ENCODE measurements around the gene PDE6C.
"Not testable (repeated sequence)": the region's sequence is repeated elsewhere in the genome, so short reads cannot be mapped to it uniquely, and the experiment has no call there.

Gene PDE6C

DNA sequence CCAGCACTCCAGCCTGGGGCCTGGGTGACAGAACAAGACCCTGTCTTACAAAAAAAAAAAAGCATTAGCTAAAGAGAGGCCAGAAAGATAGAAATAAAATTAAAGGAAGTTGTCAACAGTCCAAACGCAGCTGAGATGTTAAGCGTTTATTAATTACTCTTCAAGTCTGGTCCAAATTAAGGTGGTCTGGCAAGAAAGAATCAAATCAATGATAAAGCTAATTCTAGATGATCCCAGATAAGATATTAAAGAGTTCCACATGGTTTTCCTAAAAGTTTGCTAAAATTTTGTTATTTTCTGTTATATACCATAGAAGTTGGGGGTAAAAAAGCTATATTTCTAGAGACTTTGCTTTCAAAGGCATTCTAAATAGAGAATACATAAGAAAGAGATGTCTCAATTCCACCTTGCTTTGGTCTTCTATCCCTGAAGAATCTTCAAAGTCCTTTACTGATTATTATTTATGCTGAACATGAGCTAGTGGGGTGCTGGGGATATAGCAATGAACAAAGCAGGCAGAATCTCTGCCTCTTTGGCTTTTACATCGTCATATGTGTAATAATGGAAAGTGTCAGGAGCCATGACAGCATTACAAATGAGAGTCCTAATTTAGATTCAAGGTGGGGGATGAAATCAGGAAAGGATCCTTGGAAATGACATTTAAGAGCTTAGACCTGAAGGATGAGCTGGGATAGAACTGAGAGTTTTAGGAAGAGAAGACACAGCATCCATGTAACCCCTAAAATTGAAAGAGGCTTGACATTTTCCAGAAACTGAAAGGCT, 66.7 kb downstream of the PDE6C start:
- peaks cover 15 to 61% (median 45%) of the 10 kb centered on the region in 11 experiments; a peak in 19 of 22 replicates for H3K36me3 ChIP-seq
- TF ChIP-seq Cebpa-rat (IDR thresholded peaks at IDR 0.05) = no peak

DNA sequence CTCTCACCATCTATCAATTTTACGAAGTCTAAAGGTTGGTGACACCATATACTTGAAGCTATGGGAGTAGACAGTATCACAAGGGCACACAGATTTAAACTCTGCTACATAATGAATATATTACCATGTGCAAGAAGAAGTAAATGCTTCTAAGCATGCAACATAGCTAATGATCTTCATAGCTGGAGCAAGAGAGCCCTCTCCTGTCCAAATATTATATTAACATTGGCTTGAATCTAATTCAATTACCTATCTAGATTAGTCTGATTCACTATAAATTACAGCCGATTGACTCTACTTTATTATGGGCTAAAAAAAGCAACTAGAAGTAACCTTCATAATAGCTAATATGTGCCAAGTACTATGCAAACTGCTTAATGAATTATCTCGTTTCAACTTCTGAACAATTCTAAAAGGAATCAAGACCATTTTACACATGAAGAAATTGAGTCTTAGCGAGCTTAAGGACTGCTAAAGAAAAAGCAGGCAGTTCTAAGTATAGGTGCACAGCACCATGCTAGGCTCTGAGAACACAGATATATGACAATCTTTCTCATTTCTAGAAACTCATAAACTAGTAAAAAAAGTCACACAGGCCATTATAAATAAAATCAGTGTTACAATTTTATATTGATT, 68.2 kb downstream of the PDE6C start:
- Histone ChIP-seq H3K4me2 (no peak overlapping the region), H3K9me3 (replicated peaks in 1 of 11) (no peaks in the 10 kb centered on the region), H3K36me3 (peaks cover 12 to 49% (median 35%) of the 10 kb centered on the region in 11 experiments; a peak in 19 of 22 replicates), H3K27ac (no peak overlapping the region), H4K20me1 (no peaks in the 10 kb centered on the region), H3K27me3 (no peaks in the 10 kb centered on the region), H3K4me1 (0 out of 20 replicates have a peak, but pooled peaks cover 0 to 7% (median 0%) of the 10 kb centered on the region in 10 experiments), H3K4me3 (no peak overlapping the region), H3K9ac (no peak overlapping the region)
- TF ChIP-seq Cebpa-rat (IDR thresholded peaks at IDR 0.05) = no peak

More for the DNA sequence above, 66.7 kb downstream of the PDE6C start:
- Histone ChIP-seq H3K27me3 (no peaks in the 10 kb centered on the region), H4K20me1 (no peaks in the 10 kb centered on the region), H3K4me1 (no peaks in the 10 kb centered on the region), H3K9ac (no peak overlapping the region), H3K4me2 (no peak overlapping the region), H3K9me3 (replicated peaks in 1 of 11) (no peaks in the 10 kb centered on the region), H3K27ac (no peak overlapping the region), H3K4me3 (no peak overlapping the region)

DNA sequence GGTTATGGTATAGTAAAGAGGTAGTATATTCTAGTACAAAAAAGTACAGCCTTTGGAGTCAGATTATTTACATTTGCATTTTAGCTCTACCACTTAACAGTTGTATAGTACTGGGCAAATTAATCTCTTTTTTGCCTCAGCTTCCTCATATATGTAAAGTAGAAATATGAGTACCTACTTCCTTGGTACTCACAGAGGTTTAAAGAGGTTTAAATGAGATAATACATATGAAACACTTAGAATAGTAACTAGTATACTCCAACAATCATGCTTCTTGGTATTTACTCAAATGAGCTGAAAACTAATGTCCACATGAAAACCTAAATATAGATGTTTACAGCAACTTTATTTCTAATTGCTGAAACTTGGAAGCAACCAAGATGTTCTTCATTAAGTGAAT, 75.4 kb downstream of the PDE6C start:
- TF ChIP-seq Cebpa-rat (IDR thresholded peaks at IDR 0.05) = no peak
- H4K20me1 ChIP-seq = no peaks in the 10 kb centered on the region

DNA sequence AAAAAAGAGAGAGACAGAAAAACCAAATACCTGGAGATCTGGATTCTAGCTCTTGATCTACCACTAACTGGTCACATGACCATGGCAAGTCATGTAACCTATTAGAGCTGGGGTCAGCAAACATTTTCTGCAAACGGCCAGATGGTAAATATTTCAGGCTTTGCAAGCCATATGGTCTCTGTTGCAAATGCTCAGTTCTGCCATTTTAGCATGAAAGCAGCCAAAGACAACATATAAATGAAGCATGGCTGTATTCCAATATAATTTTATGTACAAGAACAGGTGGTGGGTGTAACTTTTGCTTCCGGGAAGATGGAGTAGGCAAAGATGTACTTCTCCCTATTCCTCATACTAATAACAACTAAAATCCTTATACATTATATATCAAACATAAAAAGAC, 83.4 kb downstream of the PDE6C start:
- peaks cover 35 to 85% (median 64%) of the 10 kb centered on the region in 11 experiments for H3K36me3 ChIP-seq

More for the DNA sequence above, 75.4 kb downstream of the PDE6C start:
- H3K4me3 ChIP-seq = no peak overlapping the region
- no peaks in the 10 kb centered on the region for H3K9me3 ChIP-seq (replicated peaks in 1 of 11)
- H3K4me1 ChIP-seq = 0 out of 20 replicates have a peak, but pooled peaks cover 0 to 7% (median 0%) of the 10 kb centered on the region in 10 experiments
- H3K27me3 ChIP-seq = no peaks in the 10 kb centered on the region
- H3K9ac ChIP-seq = no peak overlapping the region
- no peak overlapping the region for H3K4me2 ChIP-seq
- no peak overlapping the region for H3K27ac ChIP-seq
- H3K36me3 ChIP-seq = peaks cover 3 to 33% (median 21%) of the 10 kb centered on the region in 11 experiments; a peak in 19 of 22 replicates

DNA sequence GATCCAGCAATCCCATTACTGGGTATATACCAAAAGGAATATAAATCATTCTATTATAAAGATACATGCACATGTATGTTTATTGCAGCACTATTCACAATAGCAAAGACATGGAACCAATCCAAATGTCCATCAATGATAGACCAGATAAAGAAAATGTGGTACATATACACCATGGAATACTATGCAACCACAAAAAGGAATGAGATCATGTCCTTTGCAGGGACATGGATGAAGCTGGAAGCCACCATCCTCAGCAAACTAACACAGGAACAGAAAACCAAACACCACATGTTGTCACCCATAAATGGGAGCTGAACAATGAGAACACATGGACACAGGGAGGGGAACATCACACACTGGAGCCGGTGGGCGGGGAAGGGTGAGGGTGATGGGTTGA, 84.2 kb downstream of the PDE6C start:
- H4K20me1 ChIP-seq; H3K4me3 ChIP-seq; H3K27me3 ChIP-seq; H3K27ac ChIP-seq; H3K4me2 ChIP-seq; H3K9ac ChIP-seq; H3K9me3 ChIP-seq (replicated peaks in 1 of 11): not testable (repeated sequence)
- peaks cover 31 to 77% (median 55%) of the 10 kb centered on the region in 11 experiments for H3K36me3 ChIP-seq
- peaks cover 3 to 11% (median 9%) of the 10 kb centered on the region in 10 experiments; a peak in 17 of 20 replicates for H3K4me1 ChIP-seq

More for the DNA sequence above, 83.4 kb downstream of the PDE6C start:
- H3K27me3 ChIP-seq = no peaks in the 10 kb centered on the region
- H3K9me3 ChIP-seq (replicated peaks in 1 of 11) = no peaks in the 10 kb centered on the region
- H3K27ac ChIP-seq = no peak overlapping the region
- H3K4me3 ChIP-seq = no peak overlapping the region
- TF ChIP-seq Cebpa-rat (IDR thresholded peaks at IDR 0.05) = no peak
- H4K20me1 ChIP-seq = no peaks in the 10 kb centered on the region
- peaks cover 0 to 2% (median under 1%) of the 10 kb centered on the region in 10 experiments; a peak in 4 of 20 replicates for H3K4me1 ChIP-seq
- no peak overlapping the region for H3K9ac ChIP-seq
- no peak overlapping the region for H3K4me2 ChIP-seq

DNA sequence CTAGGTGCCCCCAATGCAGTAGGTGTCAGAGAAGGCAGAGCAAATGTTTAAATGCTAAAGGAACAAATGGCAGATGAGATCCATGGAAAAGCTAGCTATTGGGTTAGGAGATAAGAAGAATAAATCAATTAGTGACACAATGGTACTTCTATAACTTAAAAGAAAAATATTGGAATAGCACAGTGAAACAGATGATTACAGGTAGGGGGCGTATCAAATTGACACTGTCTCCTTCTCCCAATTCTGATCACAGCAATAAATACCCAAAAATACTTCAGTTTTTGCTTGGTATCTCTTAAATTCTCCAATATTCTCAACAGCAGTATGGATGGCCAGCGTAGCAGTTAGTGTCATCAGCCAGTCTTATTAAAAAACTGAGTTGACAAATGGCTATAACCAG, 84.9 kb downstream of the PDE6C start:
- peaks cover 6 to 15% (median 11%) of the 10 kb centered on the region in 10 experiments; a peak in 17 of 20 replicates for H3K4me1 ChIP-seq
- peaks cover 31 to 71% (median 51%) of the 10 kb centered on the region in 11 experiments for H3K36me3 ChIP-seq
- H3K27me3 ChIP-seq = no peaks in the 10 kb centered on the region
- H3K9me3 ChIP-seq (replicated peaks in 1 of 11) = no peaks in the 10 kb centered on the region
- H3K4me3 ChIP-seq = no peak overlapping the region
- no peaks in the 10 kb centered on the region for H4K20me1 ChIP-seq
- H3K27ac ChIP-seq = no peak overlapping the region
- no peak for TF ChIP-seq Cebpa-rat (IDR thresholded peaks at IDR 0.05)
- H3K9ac ChIP-seq = no peak overlapping the region
- H3K4me2 ChIP-seq = no peak overlapping the region

DNA sequence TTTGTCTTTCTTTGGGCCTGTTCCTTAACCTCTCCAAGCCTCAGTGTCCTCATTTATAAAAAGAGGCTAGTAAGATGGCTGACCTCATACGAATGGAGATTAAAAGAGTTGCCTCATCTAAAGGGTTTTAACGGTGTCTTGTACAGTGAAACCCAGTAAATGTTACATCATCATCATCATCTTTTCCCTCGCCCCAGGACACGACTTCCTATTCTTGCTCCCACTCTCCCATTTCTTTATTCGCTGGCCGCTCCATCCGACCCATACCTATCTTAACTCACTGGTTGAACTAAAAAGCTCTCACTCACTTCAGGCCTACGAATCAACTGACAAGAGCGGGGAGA, 89.5 kb downstream of the PDE6C start:
- Histone ChIP-seq H4K20me1 (no peaks in the 10 kb centered on the region), H3K27me3 (no peaks in the 10 kb centered on the region), H3K4me3 (peak overlapping the region; percentile 59 to 81 (median 70)), H3K4me1 (peaks cover 9 to 28% (median 21%) of the 10 kb centered on the region in 10 experiments), H3K4me2 (peak overlapping the region; percentile 70 to 88 (median 84)), H3K9me3 (replicated peaks in 1 of 11) (no peaks in the 10 kb centered on the region), H3K27ac (peak overlapping the region; percentile 49 to 87 (median 79)), H3K9ac (peak overlapping the region; percentile 75 to 86 (median 83)), H3K36me3 (peaks cover 12 to 31% (median 20%) of the 10 kb centered on the region in 11 experiments; a peak in 19 of 22 replicates)
- TF ChIP-seq Cebpa-rat (IDR thresholded peaks at IDR 0.05) = peak in 3 of 11 experiments; percentile 20 to 65 (median 33); a peak in 2 of 22 replicates

DNA sequence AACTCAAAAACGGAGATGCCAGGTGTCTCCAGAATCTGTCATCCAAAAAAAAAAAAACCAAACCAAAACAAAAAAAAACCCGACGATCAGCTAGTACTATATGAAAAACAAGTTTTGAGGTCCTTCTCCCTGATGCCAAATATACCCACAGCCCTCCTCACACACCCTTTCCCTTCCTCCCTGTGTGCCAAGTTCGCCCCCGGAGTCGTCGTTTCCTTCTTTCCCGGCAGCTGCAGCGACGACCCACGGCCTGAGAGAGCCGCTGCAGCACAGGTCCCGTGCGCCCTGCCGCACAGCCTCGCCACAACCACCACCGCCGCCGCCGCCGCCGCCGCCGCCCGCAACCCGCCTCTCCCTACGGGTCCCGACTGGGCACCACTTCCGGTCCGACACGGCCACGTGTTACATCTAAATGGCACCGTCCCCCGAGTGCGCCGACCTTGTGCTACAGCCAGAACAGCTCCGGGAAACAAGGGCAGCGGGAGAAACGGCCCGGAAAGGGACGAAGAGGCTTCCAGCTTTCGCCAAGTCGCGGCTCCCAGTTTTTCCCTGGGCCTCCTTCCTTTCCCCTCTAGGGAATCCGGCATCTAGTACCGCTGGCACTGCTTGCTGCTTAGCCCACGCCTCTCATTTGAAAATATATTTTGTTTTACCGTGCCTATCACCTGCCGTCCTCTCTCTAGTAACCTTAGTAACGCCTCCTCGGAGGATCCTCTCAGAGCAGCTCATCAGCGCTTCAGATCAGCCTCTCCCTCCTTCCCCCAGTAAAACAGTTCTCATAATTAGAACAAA, 90.1 kb downstream of the PDE6C start, which contains the start of gene FRA10AC1:
TSS of gene FRA10AC1 (minus strand) at position 383 of the 792 bp plus-strand sequence. CDS start 2,486 bp downstream, outside the sequence.
- Histone ChIP-seq H3K36me3 (peaks cover 7 to 26% (median 14%) of the 10 kb centered on the region in 11 experiments; a peak in 18 of 22 replicates), H3K27ac (peak within 1 kb of the TSS; percentile 49 to 87 (median 79)), H3K9ac (peak within 1 kb of the TSS; percentile 75 to 86 (median 83))

More for the DNA sequence above, 90.1 kb downstream of the PDE6C start, which contains the start of gene FRA10AC1:
- Histone ChIP-seq H3K4me1 (peaks cover 9 to 28% (median 21%) of the 10 kb centered on the region in 10 experiments), H3K27me3 (no peaks in the 10 kb centered on the region), H3K9me3 (replicated peaks in 1 of 11) (no peaks in the 10 kb centered on the region), H4K20me1 (no peaks in the 10 kb centered on the region), H3K4me3 (peak within 1 kb of the TSS; percentile 59 to 81 (median 70)), H3K4me2 (peak within 1 kb of the TSS; percentile 78 to 89 (median 85))
- TF ChIP-seq Cebpa-rat (IDR thresholded peaks at IDR 0.05) = no peak
